GM18498 (cell line): ENCODE measurements around the gene ADAMTS7.
"Not testable (repeated sequence)": the region's sequence is repeated elsewhere in the genome, so short reads cannot be mapped to it uniquely, and the experiment has no call there.

Source experiments
- ATAC-seq: cut with Tn5 transposase; IDR thresholded peaks from one replicate; pipeline ENCODE4 v1.9.1; 2021; ENCODE audit warnings: mild to moderate bottlenecking, moderate library complexity; ENCODE audit not compliant: unreplicated experiment

The ADAMTS7 gene

GRCh38 chr15:78755900-78756591, 55.2 kb downstream of the ADAMTS7 start:
- ATAC-seq: peak; percentile 26

- not testable (repeated sequence) for ATAC-seq
Observed at GRCh38 chr15:78754637-78755280, 56.5 kb downstream of the ADAMTS7 start.

- not testable (repeated sequence) for ATAC-seq
Observed at GRCh38 chr15:78753751-78754535, 57.3 kb downstream of the ADAMTS7 start.

GRCh38 chr15:78753359-78753659, 58.0 kb downstream of the ADAMTS7 start:
- ATAC-seq: not testable (repeated sequence)

GRCh38 chr15:78752492-78753358, 58.5 kb downstream of the ADAMTS7 start:
- ATAC-seq: no peak

- no peak for ATAC-seq
Observed at GRCh38 chr15:78751602-78751979, 59.7 kb downstream of the ADAMTS7 start.

- peak; percentile 95 for ATAC-seq
Observed at GRCh38 chr15:78750974-78751601, 60.2 kb downstream of the ADAMTS7 start.

GRCh38 chr15:78750566-78750965, 60.7 kb downstream of the ADAMTS7 start:
- ATAC-seq: no peak

- no peak for ATAC-seq
Observed at GRCh38 chr15:78749831-78750230, 61.4 kb downstream of the ADAMTS7 start.

GRCh38 chr15:78747877-78748276, 63.4 kb downstream of the ADAMTS7 start:
- not testable (repeated sequence) for ATAC-seq

- ATAC-seq: not testable (repeated sequence)
Observed at GRCh38 chr15:78741674-78742073, 69.6 kb downstream of the ADAMTS7 start.

GRCh38 chr15:78740904-78741274, 70.4 kb downstream of the ADAMTS7 start:
- ATAC-seq: no peak

- no peak for ATAC-seq
Observed at GRCh38 chr15:78739996-78740903, 71.0 kb downstream of the ADAMTS7 start.

GRCh38 chr15:78739206-78739605, 72.1 kb downstream of the ADAMTS7 start:
- no peak for ATAC-seq

GRCh38 chr15:78737931-78738558, 73.2 kb downstream of the ADAMTS7 start:
- ATAC-seq: peak; percentile 47

- ATAC-seq: no peak
Observed at GRCh38 chr15:78737187-78737820, 74.0 kb downstream of the ADAMTS7 start.

GRCh38 chr15:78736286-78736685, 75.0 kb downstream of the ADAMTS7 start:
- not testable (repeated sequence) for ATAC-seq

- no peak for ATAC-seq
Observed at GRCh38 chr15:78734451-78735064, 76.7 kb downstream of the ADAMTS7 start.
